ENCODE data around the gene WDFY4. TPM values are rescaled to one million over a fixed set of nuclear protein-coding genes. Genes with fewer than 3 reads are reported as not detected.

The WDFY4 gene
- total and polyA plus RNA-seq, 4 experiments from 2014 or later: 0.29 to 1.00 (median 0.81) TPM; not detected in 1

- Mint-ChIP-seq H3K9me3 (no peaks in the 10 kb centered on the region), H3K36me3 (no peaks in the 10 kb centered on the region), H3K27me3 (peaks cover 1 to 10% of the 10 kb centered on the region in 2 donors), H3K4me1 (no peaks in the 10 kb centered on the region), H3K27ac (no peak overlapping the region), H3K4me3 (no peak overlapping the region)
- ChIA-PET CTCF (ENCODE audit: partially characterized antibody) (no interaction called here), POLR2A (ENCODE audit: partially characterized antibody) (interaction anchor here (0.8 kb wide), 1 partner anchor 98 kb away, joined by 3 read pairs; no protein-coding TSS in a partner anchor)
- H3K9me3 ChIP-seq (ENCODE audit: control insufficient read depth in 1 of 2, low read length in 2 of 2): no peaks in the 10 kb centered on the region
- no peaks in the 10 kb centered on the region for H3K4me1 ChIP-seq (ENCODE audit: insufficient read depth, low read length)
- H3K4me3 ChIP-seq (ENCODE audit: low read length in 2 of 2): no peak overlapping the region
- DNase-seq: no peak
- intact Hi-C loops (cut with micrococcal nuclease): no loop called here
- H3K27me3 ChIP-seq (ENCODE audit: insufficient read depth, low read length): no peaks in the 10 kb centered on the region
- H3K27ac ChIP-seq (ENCODE audit: low read depth, low read length): no peak overlapping the region
- H3K36me3 ChIP-seq (ENCODE audit: insufficient read depth, low read length): no peaks in the 10 kb centered on the region
Measured at GRCh38 chr10:48932831-48933664, 248.4 kb downstream of the WDFY4 start.

- H3K27ac Mint-ChIP-seq: no peak overlapping the region
- H3K4me3 Mint-ChIP-seq: no peak overlapping the region
- H3K36me3 Mint-ChIP-seq: no peaks in the 10 kb centered on the region
- H3K9me3 Mint-ChIP-seq: no peaks in the 10 kb centered on the region
- Histone ChIP-seq H3K27me3 (ENCODE audit: insufficient read depth, low read length) (no peaks in the 10 kb centered on the region), H3K4me1 (ENCODE audit: insufficient read depth, low read length) (no peaks in the 10 kb centered on the region), H3K36me3 (ENCODE audit: insufficient read depth, low read length) (no peaks in the 10 kb centered on the region), H3K9me3 (ENCODE audit: control insufficient read depth in 1 of 2, low read length in 2 of 2) (no peaks in the 10 kb centered on the region), H3K4me3 (ENCODE audit: low read length in 2 of 2) (no peak overlapping the region), H3K27ac (ENCODE audit: low read depth, low read length) (no peak overlapping the region)
- no peak for DNase-seq
- intact Hi-C loops (cut with micrococcal nuclease): no loop called here
- ChIA-PET POLR2A (ENCODE audit: partially characterized antibody) (no interaction called here), CTCF (ENCODE audit: partially characterized antibody) (no interaction called here)
- H3K27me3 Mint-ChIP-seq: peaks cover 0 to 5% of the 10 kb centered on the region in 2 donors
- no peaks in the 10 kb centered on the region for H3K4me1 Mint-ChIP-seq
Measured at GRCh38 chr10:48934672-48935501, 250.2 kb downstream of the WDFY4 start.

GRCh38 chr10:48935577-48935976 is 250.9 kb downstream of the WDFY4 start:
- Histone ChIP-seq H3K27me3 (ENCODE audit: insufficient read depth, low read length) (no peaks in the 10 kb centered on the region), H3K4me3 (ENCODE audit: low read length in 2 of 2) (no peak overlapping the region), H3K4me1 (ENCODE audit: insufficient read depth, low read length) (no peaks in the 10 kb centered on the region), H3K27ac (ENCODE audit: low read depth, low read length) (no peak overlapping the region), H3K36me3 (ENCODE audit: insufficient read depth, low read length) (no peaks in the 10 kb centered on the region), H3K9me3 (ENCODE audit: control insufficient read depth in 1 of 2, low read length in 2 of 2) (no peaks in the 10 kb centered on the region)
- no peak for DNase-seq
- H3K9me3 Mint-ChIP-seq: no peaks in the 10 kb centered on the region
- intact Hi-C loops (cut with micrococcal nuclease): no loop called here
- ChIA-PET POLR2A (ENCODE audit: partially characterized antibody) (no interaction called here), CTCF (ENCODE audit: partially characterized antibody) (interaction anchor here (0.6 kb wide), 1 partner anchor 9 kb away, joined by 3 read pairs; no protein-coding TSS in a partner anchor)
- H3K36me3 Mint-ChIP-seq: no peaks in the 10 kb centered on the region
- H3K4me1 Mint-ChIP-seq: no peaks in the 10 kb centered on the region
- H3K4me3 Mint-ChIP-seq: no peak overlapping the region
- no peak overlapping the region for H3K27ac Mint-ChIP-seq
- peaks cover 0 to 3% of the 10 kb centered on the region in 2 donors for H3K27me3 Mint-ChIP-seq

GRCh38 chr10:48937796-48938195 is 253.1 kb downstream of the WDFY4 start:
- no peak for DNase-seq
- H3K9me3 Mint-ChIP-seq: no peaks in the 10 kb centered on the region
- intact Hi-C loops (cut with micrococcal nuclease): no loop called here
- no peak overlapping the region for H3K27ac Mint-ChIP-seq
- no peak overlapping the region for H3K4me3 Mint-ChIP-seq
- H3K27me3 Mint-ChIP-seq: peaks cover 0 to 4% of the 10 kb centered on the region in 2 donors
- Histone ChIP-seq H3K36me3 (ENCODE audit: insufficient read depth, low read length) (no peaks in the 10 kb centered on the region), H3K27me3 (ENCODE audit: insufficient read depth, low read length) (no peaks in the 10 kb centered on the region), H3K4me1 (ENCODE audit: insufficient read depth, low read length) (no peaks in the 10 kb centered on the region), H3K9me3 (ENCODE audit: control insufficient read depth in 1 of 2, low read length in 2 of 2) (no peaks in the 10 kb centered on the region), H3K4me3 (ENCODE audit: low read length in 2 of 2) (no peak overlapping the region), H3K27ac (ENCODE audit: low read depth, low read length) (no peak overlapping the region)
- POLR2A ChIA-PET (ENCODE audit: partially characterized antibody): no interaction called here
- CTCF ChIA-PET (ENCODE audit: partially characterized antibody): no interaction called here
- no peaks in the 10 kb centered on the region for H3K36me3 Mint-ChIP-seq
- no peaks in the 10 kb centered on the region for H3K4me1 Mint-ChIP-seq

- Histone ChIP-seq H3K4me3 (ENCODE audit: low read length in 2 of 2) (no peak overlapping the region), H3K9me3 (ENCODE audit: control insufficient read depth in 1 of 2, low read length in 2 of 2) (no peaks in the 10 kb centered on the region), H3K27ac (ENCODE audit: low read depth, low read length) (no peak overlapping the region), H3K27me3 (ENCODE audit: insufficient read depth, low read length) (no peaks in the 10 kb centered on the region), H3K36me3 (ENCODE audit: insufficient read depth, low read length) (no peaks in the 10 kb centered on the region), H3K4me1 (ENCODE audit: insufficient read depth, low read length) (no peaks in the 10 kb centered on the region)
- POLR2A ChIA-PET (ENCODE audit: partially characterized antibody): no interaction called here
- H3K36me3 Mint-ChIP-seq: no peaks in the 10 kb centered on the region
- CTCF ChIA-PET (ENCODE audit: partially characterized antibody): no interaction called here
- H3K4me3 Mint-ChIP-seq: no peak overlapping the region
- intact Hi-C loops (cut with micrococcal nuclease): no loop called here
- H3K4me1 Mint-ChIP-seq: no peaks in the 10 kb centered on the region
- H3K27ac Mint-ChIP-seq: no peak overlapping the region
- no peak for DNase-seq
- peaks cover 0 to 2% (median 0%) of the 10 kb centered on the region in 8 donors for H3K9me3 Mint-ChIP-seq
- H3K27me3 Mint-ChIP-seq: peaks cover 0 to 6% of the 10 kb centered on the region in 2 donors
Measured at GRCh38 chr10:48938281-48938680, 253.6 kb downstream of the WDFY4 start.

- Mint-ChIP-seq H3K9me3 (peaks cover 0 to 2% (median 0%) of the 10 kb centered on the region in 8 donors), H3K27me3 (peaks cover 0 to 6% of the 10 kb centered on the region in 2 donors), H3K27ac (no peak overlapping the region), H3K36me3 (no peaks in the 10 kb centered on the region), H3K4me1 (no peaks in the 10 kb centered on the region), H3K4me3 (no peak overlapping the region)
- Histone ChIP-seq H3K4me3 (ENCODE audit: low read length in 2 of 2) (no peak overlapping the region), H3K27me3 (ENCODE audit: insufficient read depth, low read length) (no peaks in the 10 kb centered on the region), H3K4me1 (ENCODE audit: insufficient read depth, low read length) (no peaks in the 10 kb centered on the region), H3K9me3 (ENCODE audit: control insufficient read depth in 1 of 2, low read length in 2 of 2) (no peaks in the 10 kb centered on the region), H3K27ac (ENCODE audit: low read depth, low read length) (no peak overlapping the region), H3K36me3 (ENCODE audit: insufficient read depth, low read length) (no peaks in the 10 kb centered on the region)
- intact Hi-C loops (cut with micrococcal nuclease): no loop called here
- no peak for DNase-seq
- CTCF ChIA-PET (ENCODE audit: partially characterized antibody): no interaction called here
- POLR2A ChIA-PET (ENCODE audit: partially characterized antibody): no interaction called here
Measured at GRCh38 chr10:48938990-48939536, 254.4 kb downstream of the WDFY4 start.

- H3K27me3 ChIP-seq (ENCODE audit: insufficient read depth, low read length): no peaks in the 10 kb centered on the region
- no peaks in the 10 kb centered on the region for H3K36me3 ChIP-seq (ENCODE audit: insufficient read depth, low read length)
- no peak within 1 kb of the TSS for H3K27ac Mint-ChIP-seq
- intact Hi-C loops (cut with micrococcal nuclease): no loop called here
- H3K27me3 Mint-ChIP-seq: peaks cover 0 to 6% of the 10 kb centered on the region in 2 donors
- H3K27ac ChIP-seq (ENCODE audit: low read depth, low read length): no peak within 1 kb of the TSS
- no peak for DNase-seq
- POLR2A ChIA-PET (ENCODE audit: partially characterized antibody): no interaction called here
- H3K9me3 ChIP-seq (ENCODE audit: control insufficient read depth in 1 of 2, low read length in 2 of 2): no peaks in the 10 kb centered on the region
- H3K4me3 ChIP-seq (ENCODE audit: low read length in 2 of 2): no peak within 1 kb of the TSS
- H3K36me3 Mint-ChIP-seq: no peaks in the 10 kb centered on the region
- CTCF ChIA-PET (ENCODE audit: partially characterized antibody): no interaction called here
- peak within 1 kb of the TSS in 1 of 8 donors; percentile 47 for H3K4me3 Mint-ChIP-seq
- peaks cover 0 to 2% (median 0%) of the 10 kb centered on the region in 8 donors for H3K9me3 Mint-ChIP-seq
- no peaks in the 10 kb centered on the region for H3K4me1 Mint-ChIP-seq
- H3K4me1 ChIP-seq (ENCODE audit: insufficient read depth, low read length): no peaks in the 10 kb centered on the region
Measured at GRCh38 chr10:48939790-48940325, 255.2 kb downstream of the WDFY4 start, which contains the start of gene LRRC18. Gene LRRC18, minus strand, starts transcription at chr10:48939840. Its CDS starts 25,685 bp downstream, at chr10:48914155.

Data from CD4-positive, alpha-beta memory T cell (primary cell).